HepG2 (cell line): ENCODE data around the gene MED23. TPM values are rescaled to one million over a fixed set of nuclear protein-coding genes. Genes with fewer than 3 reads are reported as not detected.

Source experiments
- CEBPB ChIP-seq: IDR thresholded peaks from 2 replicates; pipeline ENCODE4 v1.6.1; 2011; ENCODE audit warnings: low read depth, low read length, improper control_type of control experiment, borderline replicate concordance
- CEBPZ ChIP-seq: IDR thresholded peaks from 2 replicates; pipeline ENCODE4 v1.6.1; 2012; ENCODE audit warnings: low read length, improper control_type of control experiment
- CREM ChIP-seq, 2 experiments: sonication (generic) in 1 of 2; formaldehyde crosslinking in 1 of 2; IDR thresholded peaks; 2 replicates each; pipeline versions ENCODE4 v1.4.0 to v1.6.1; 2016 to 2020; ENCODE audit warnings: antibody characterized with exemption in 1 of 2, mild to moderate bottlenecking in 1 of 2, missing genetic modification reagents in 1 of 2
- E2F1 ChIP-seq: sonication (generic); formaldehyde crosslinking; IDR thresholded peaks from 2 replicates; pipeline ENCODE4 v1.5.0; 2020; ENCODE audit warnings: missing genetic modification reagents
- FOXA1 ChIP-seq, 2 experiments: fragments of 450-650 bp in 1 of 2; sonication (generic) in 1 of 2; formaldehyde crosslinking in 1 of 2; IDR thresholded peaks; 2 replicates each; pipeline versions ENCODE4 v1.4.0 to v1.6.1; 2016 to 2020; ENCODE audit warnings: missing genetic modification reagents in 1 of 2
- HNF4A ChIP-seq: sonication (generic); formaldehyde crosslinking; IDR thresholded peaks from 2 replicates; pipeline ENCODE4 v1.4.0; 2020; ENCODE audit warnings: missing genetic modification reagents
- IRX3 ChIP-seq: sonication (generic); formaldehyde crosslinking; IDR thresholded peaks from 2 replicates; pipeline ENCODE4 v1.8.1; 2023; ENCODE audit warnings: mild to moderate bottlenecking, low read depth, missing genetic modification reagents, borderline replicate concordance
- KDM5A ChIP-seq: fragments of 200-600 bp; sonication (generic); IDR thresholded peaks from 2 replicates; pipeline ENCODE4 v1.7.0; 2018; ENCODE audit warnings: antibody characterized with exemption, mild to moderate bottlenecking, low read length, borderline replicate concordance
- KLF16 ChIP-seq, 2 experiments: sonication (generic) in 1 of 2; formaldehyde crosslinking in 1 of 2; IDR thresholded peaks; 2 replicates each; pipeline versions ENCODE4 v1.6.1 to v1.8.0; 2016 to 2023; ENCODE audit warnings: missing genetic modification reagents in 2 of 2, missing compliant biosample characterization in 1 of 2
- POGK ChIP-seq: sonication (generic); formaldehyde crosslinking; conservative IDR thresholded peaks from 2 replicates; pipeline ENCODE4 v1.8.0; 2022; ENCODE audit warnings: mild to moderate bottlenecking, moderate library complexity, missing genetic modification reagents
- PPARG ChIP-seq: conservative IDR thresholded peaks from 2 replicates; pipeline ENCODE4 v1.6.1; 2016; ENCODE audit warnings: missing biosample characterization, missing genetic modification reagents
- SP2 ChIP-seq: sonication (generic); formaldehyde crosslinking; IDR thresholded peaks from 2 replicates; pipeline ENCODE4 v1.5.1; 2020; ENCODE audit warnings: mild to moderate bottlenecking, missing genetic modification reagents
- TIGD3 ChIP-seq: sonication (generic); formaldehyde crosslinking; IDR thresholded peaks from 2 replicates; pipeline ENCODE4 v1.5.1; 2020; ENCODE audit warnings: mild to moderate bottlenecking, missing genetic modification reagents, borderline replicate concordance
- WIZ ChIP-seq: sonication (generic); formaldehyde crosslinking; IDR thresholded peaks from 2 replicates; pipeline ENCODE4 v1.5.1; 2020; ENCODE audit warnings: mild to moderate bottlenecking, missing genetic modification reagents
- ZNF30 ChIP-seq: sonication (generic); formaldehyde crosslinking; IDR thresholded peaks from 2 replicates; pipeline ENCODE4 v1.5.0; 2020; ENCODE audit warnings: mild to moderate bottlenecking, missing genetic modification reagents
- ZNF580 ChIP-seq: IDR thresholded peaks from 2 replicates; pipeline ENCODE4 v1.6.1; 2016; ENCODE audit warnings: low read depth, borderline replicate concordance
- ZNF740 ChIP-seq: sonication (generic); formaldehyde crosslinking; IDR thresholded peaks from 2 replicates; pipeline ENCODE4 v1.4.0; 2020; ENCODE audit warnings: missing genetic modification reagents
- ZNF768 ChIP-seq: sonication (generic); formaldehyde crosslinking; IDR thresholded peaks from 2 replicates; pipeline ENCODE4 v1.4.0; 2020; ENCODE audit warnings: missing genetic modification reagents
- ZNF879 ChIP-seq: sonication (generic); formaldehyde crosslinking; IDR thresholded peaks from 2 replicates; pipeline ENCODE4 v1.8.1; 2023; ENCODE audit warnings: missing genetic modification reagents
- polyA plus RNA-seq, 8 experiments: library from polyadenylated mRNA; depleted of rRNA in 3 of 8; stranded (reverse) in 7 of 8; unstranded in 1 of 8; fragments of >200 nt; fragmentation: Illumina TruSeq in 4 of 8; extraction: Trizol in 4 of 8; gene quantifications; 2 replicates each; pipeline versions ENCODE4 v1.2.1 to v1.2.3, GENCODE V29; 2011 to 2016; ENCODE audit warnings: low read depth in 4 of 8, missing spikeins in 1 of 8, mixed read lengths in 1 of 8; ENCODE audit not compliant: insufficient read depth in 1 of 8
- total RNA-seq, 5 experiments: library from RNA; depleted of rRNA; stranded (reverse); fragments of >200 nt; fragmentation: Illumina TruSeq; extraction: Trizol; gene quantifications; 2 replicates each; pipeline ENCODE4 v1.2.3, GENCODE V29; 2016; ENCODE audit warnings: low read depth in 1 of 5

MED23 gene
- total and polyA plus RNA-seq, 2 of the 13 experiments (the other 11 are each of a cell fraction or from before 2014, with no cell fraction given) = 34.9 to 50.5 TPM

- TF ChIP-seq KDM5A = peak; percentile 61; the same call in 1 of the 2 replicates
- TF ChIP-seq ZNF879 (CRISPR knock-in tag) = no peak
- no peak for TF ChIP-seq POGK
- TF ChIP-seq CEBPZ = no peak
- TF ChIP-seq FOXA1 (IDR thresholded peaks at IDR 0.05) = no peak
- no peak for TF ChIP-seq FOXA1 (CRISPR knock-in tag; IDR thresholded peaks at IDR 0.05)
- TF ChIP-seq KLF16 (CRISPR knock-in tag; IDR thresholded peaks at IDR 0.05) = peak in 1 of 2 experiments; percentile 52; a peak in 1 of 4 replicates
- TF ChIP-seq IRX3 (CRISPR knock-in tag) = no peak
- TF ChIP-seq E2F1 (CRISPR knock-in tag) = no peak
- TF ChIP-seq SP2 (CRISPR knock-in tag) = no peak
- TF ChIP-seq HNF4A = peak; percentile 84
- TF ChIP-seq PPARG = peak; percentile 66; the same call in 1 of the 2 replicates
- no peak for TF ChIP-seq ZNF30
- no peak for TF ChIP-seq TIGD3
- TF ChIP-seq CEBPB = peak; percentile 99
- peak; percentile 41; the same call in 1 of the 2 replicates for TF ChIP-seq CREM (IDR thresholded peaks at IDR 0.05)
- no peak for TF ChIP-seq CREM (CRISPR knock-in tag; IDR thresholded peaks at IDR 0.05)
- no peak for TF ChIP-seq WIZ (CRISPR knock-in tag)
- no peak for TF ChIP-seq ZNF768
- TF ChIP-seq ZNF580 (CRISPR knock-in tag) = no peak
- no peak for TF ChIP-seq ZNF740 (CRISPR knock-in tag)
Measured at GRCh38 chr6:131636880-131637792, 9.1 kb upstream of the MED23 start, which contains the start of gene ENPP3 (continued).
